ENCODE measurements around the gene CAMTA2. TPM values are rescaled to one million over a fixed set of nuclear protein-coding genes. Genes with fewer than 3 reads are reported as not detected.

CAMTA2 gene
- total RNA-seq, 2 experiments from 2014 or later = 9.7 to 44.3 TPM

GRCh38 chr17:5027916-5028315 is 40.4 kb upstream of the CAMTA2 start:
- CTCF ChIA-PET (ENCODE audit: unreplicated experiment) = no interaction called here
- POLR2A ChIA-PET = interaction anchor here (0.6 to 1.1 kb wide), 3 partner anchors 9 to 36 kb away, joined by 3 to 4 read pairs (median 3); no protein-coding TSS in a partner anchor

DNA sequence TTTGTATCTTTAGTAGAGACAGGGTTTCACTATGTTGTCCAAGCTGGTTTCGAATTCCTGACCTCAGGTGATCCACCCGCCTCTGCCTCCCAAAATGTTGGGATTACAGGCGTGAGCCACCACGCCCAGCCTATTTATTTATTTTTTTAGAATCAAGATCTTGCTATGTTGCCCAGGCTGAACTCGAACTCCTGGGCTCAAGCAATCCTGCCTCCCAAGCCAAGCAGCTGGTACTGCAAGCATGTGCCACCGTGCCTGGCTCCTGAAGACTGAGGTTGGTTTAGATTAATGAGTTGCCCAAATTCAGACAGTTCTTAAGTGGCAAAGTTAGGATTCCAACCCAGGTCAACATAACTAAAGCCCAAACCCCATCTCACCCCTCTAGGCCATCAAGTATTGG is 39.8 kb upstream of the CAMTA2 start:
- intact Hi-C loops (cut with micrococcal nuclease; ENCODE audit: unreplicated experiment) = no loop called here
- Histone ChIP-seq H3K36me3 (ENCODE audit: insufficient read depth, low read length) (peaks cover 9% of the 10 kb centered on the region; the same call in 1 of the 2 replicates), H4K20me1 (ENCODE audit: insufficient read depth, low read length) (no peaks in the 10 kb centered on the region), H3K9me3 (ENCODE audit: low read length) (no peaks in the 10 kb centered on the region), H3K79me2 (ENCODE audit: insufficient read depth, low read depth, low read length) (no peaks in the 10 kb centered on the region), H3K4me3 (ENCODE audit: low read depth, low read length, poor library complexity, severe bottlenecking) (no peak overlapping the region), H3K4me1 (ENCODE audit: insufficient read depth, low read length, poor library complexity, severe bottlenecking) (peaks cover 14% of the 10 kb centered on the region), H2AFZ (ENCODE audit: low read length) (no peak overlapping the region), H3K27ac (ENCODE audit: low read depth, low read length, poor library complexity, severe bottlenecking) (no peak overlapping the region), H3K9me2 (ENCODE audit: insufficient read depth, low read length) (no peaks in the 10 kb centered on the region), H3K4me2 (ENCODE audit: low read length) (no peak overlapping the region)
- ChIA-PET POLR2A (interaction anchor here (0.6 to 1.1 kb wide), 2 partner anchors 10 to 36 kb away, joined by 3 read pairs; no protein-coding TSS in a partner anchor), CTCF (ENCODE audit: unreplicated experiment) (no interaction called here)
- TF ChIP-seq EZH2phosphoT487 (IDR thresholded peaks at IDR 0.05; ENCODE audit: borderline replicate concordance, low read depth, low read length) (no peak), CTCF (conservative IDR thresholded peaks at IDR 0.05; ENCODE audit: low read length) (no peak)
- BruUV-seq (replicated peaks) = no TSS peak
- no peak for DNase-seq (ENCODE audit: low spot score)

More at GRCh38 chr17:5027916-5028315, 40.4 kb upstream of the CAMTA2 start:
- no peak overlapping the region for H3K4me2 ChIP-seq (ENCODE audit: low read length)
- H2AFZ ChIP-seq (ENCODE audit: low read length) = no peak overlapping the region
- H3K4me1 ChIP-seq (ENCODE audit: insufficient read depth, low read length, poor library complexity, severe bottlenecking) = peaks cover 19% of the 10 kb centered on the region
- no peaks in the 10 kb centered on the region for H3K79me2 ChIP-seq (ENCODE audit: insufficient read depth, low read depth, low read length)
- H3K4me3 ChIP-seq (ENCODE audit: low read depth, low read length, poor library complexity, severe bottlenecking) = no peak overlapping the region
- H3K9me2 ChIP-seq (ENCODE audit: insufficient read depth, low read length) = no peaks in the 10 kb centered on the region
- no TSS peak for BruUV-seq (replicated peaks)
- no peak for DNase-seq (ENCODE audit: low spot score)
- H3K27ac ChIP-seq (ENCODE audit: low read depth, low read length, poor library complexity, severe bottlenecking) = no peak overlapping the region
- no peaks in the 10 kb centered on the region for H4K20me1 ChIP-seq (ENCODE audit: insufficient read depth, low read length)
- intact Hi-C loops (cut with micrococcal nuclease; ENCODE audit: unreplicated experiment) = no loop called here
- no peaks in the 10 kb centered on the region for H3K9me3 ChIP-seq (ENCODE audit: low read length)
- TF ChIP-seq CTCF (conservative IDR thresholded peaks at IDR 0.05; ENCODE audit: low read length) = no peak
- TF ChIP-seq EZH2phosphoT487 (IDR thresholded peaks at IDR 0.05; ENCODE audit: borderline replicate concordance, low read depth, low read length) = no peak
- peaks cover 4% of the 10 kb centered on the region; the same call in 1 of the 2 replicates for H3K36me3 ChIP-seq (ENCODE audit: insufficient read depth, low read length)

- DNase-seq (ENCODE audit: low spot score) = no peak
- H3K4me1 ChIP-seq (ENCODE audit: insufficient read depth, low read length, poor library complexity, severe bottlenecking) = peaks cover 4% of the 10 kb centered on the region
- H3K9me3 ChIP-seq (ENCODE audit: low read length) = no peaks in the 10 kb centered on the region
- no peak overlapping the region for H3K4me3 ChIP-seq (ENCODE audit: low read depth, low read length, poor library complexity, severe bottlenecking)
- H4K20me1 ChIP-seq (ENCODE audit: insufficient read depth, low read length) = no peaks in the 10 kb centered on the region
- no peak for TF ChIP-seq CTCF (conservative IDR thresholded peaks at IDR 0.05; ENCODE audit: low read length)
- TF ChIP-seq EZH2phosphoT487 (IDR thresholded peaks at IDR 0.05; ENCODE audit: borderline replicate concordance, low read depth, low read length) = no peak
- no TSS peak for BruUV-seq (replicated peaks)
- no peaks in the 10 kb centered on the region for H3K9me2 ChIP-seq (ENCODE audit: insufficient read depth, low read length)
- H3K27ac ChIP-seq (ENCODE audit: low read depth, low read length, poor library complexity, severe bottlenecking) = no peak overlapping the region
- H3K4me2 ChIP-seq (ENCODE audit: low read length) = no peak overlapping the region
- ChIA-PET CTCF (ENCODE audit: unreplicated experiment) (no interaction called here), POLR2A (no interaction called here)
- peaks cover 30% of the 10 kb centered on the region; the same call in 1 of the 2 replicates for H3K36me3 ChIP-seq (ENCODE audit: insufficient read depth, low read length)
- intact Hi-C loops (cut with micrococcal nuclease; ENCODE audit: unreplicated experiment) = no loop called here
- no peak overlapping the region for H2AFZ ChIP-seq (ENCODE audit: low read length)
- no peaks in the 10 kb centered on the region for H3K79me2 ChIP-seq (ENCODE audit: insufficient read depth, low read depth, low read length)
Measured at GRCh38 chr17:5024604-5025003, 37.1 kb upstream of the CAMTA2 start.
